Activated CD4-positive, CD25-positive, alpha-beta regulatory T cell (primary cell): ENCODE data around the gene RAPGEF6.
"Not testable (repeated sequence)": the region's sequence is repeated elsewhere in the genome, so short reads cannot be mapped to it uniquely, and the experiment has no call there.

Source experiments
- DNase-seq, 4 experiments: peaks; one replicate each; lab custom pipeline; 2025; lab: John Stamatoyannopoulos, UW

Gene RAPGEF6

GRCh38 chr5:131634996-131635683 is at the start of gene RAPGEF6:
RAPGEF6 (minus strand) TSS chr5:131635229; CDS start chr5:131635030, 199 bp downstream.
- DNase-seq = peak; percentile 88 to 94 (median 90)

DNA sequence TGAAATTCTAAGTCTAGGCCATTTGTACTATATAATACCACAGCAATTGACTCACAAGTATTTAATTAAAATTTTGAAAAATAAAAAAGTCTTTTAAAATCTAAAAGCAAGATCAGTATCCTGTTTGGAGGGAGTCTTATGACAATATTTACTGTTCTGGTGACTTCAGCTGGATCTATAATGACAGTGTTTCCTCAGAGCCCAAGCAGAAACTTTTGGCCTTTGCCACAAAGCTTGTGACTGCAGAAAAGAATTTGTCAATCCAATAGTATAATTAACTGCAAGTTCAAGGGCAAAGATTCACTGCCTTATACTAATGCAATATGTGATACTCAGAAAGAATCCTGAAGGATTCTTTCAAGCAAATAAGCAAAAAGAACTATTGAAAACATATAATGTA is 49.6 kb upstream of the RAPGEF6 start:
- no peak for DNase-seq

DNA sequence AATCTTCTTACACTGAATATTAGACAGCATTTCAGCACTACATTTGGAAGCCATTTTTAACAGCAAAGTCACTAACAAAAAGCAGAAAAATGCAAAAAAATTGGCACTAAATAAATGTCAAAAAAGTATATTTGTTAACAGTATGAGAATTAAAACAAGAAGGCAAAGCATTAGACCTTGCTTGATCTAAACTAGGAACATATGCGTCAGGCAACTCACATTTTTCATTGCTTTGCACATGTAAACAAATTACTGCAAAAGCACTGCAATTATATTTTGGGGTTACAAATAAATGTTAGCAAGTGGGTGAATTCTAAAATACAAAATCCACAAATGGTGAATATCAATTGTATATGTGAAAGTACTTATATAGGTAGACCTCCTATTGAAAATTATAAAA is 49.0 kb upstream of the RAPGEF6 start:
- no peak for DNase-seq

- no peak for DNase-seq
These were observed 47.8 kb upstream of the RAPGEF6 start for GRCh38 chr5:131682826-131683225.

GRCh38 chr5:131682175-131682574 is 47.1 kb upstream of the RAPGEF6 start:
- DNase-seq = no peak

DNA sequence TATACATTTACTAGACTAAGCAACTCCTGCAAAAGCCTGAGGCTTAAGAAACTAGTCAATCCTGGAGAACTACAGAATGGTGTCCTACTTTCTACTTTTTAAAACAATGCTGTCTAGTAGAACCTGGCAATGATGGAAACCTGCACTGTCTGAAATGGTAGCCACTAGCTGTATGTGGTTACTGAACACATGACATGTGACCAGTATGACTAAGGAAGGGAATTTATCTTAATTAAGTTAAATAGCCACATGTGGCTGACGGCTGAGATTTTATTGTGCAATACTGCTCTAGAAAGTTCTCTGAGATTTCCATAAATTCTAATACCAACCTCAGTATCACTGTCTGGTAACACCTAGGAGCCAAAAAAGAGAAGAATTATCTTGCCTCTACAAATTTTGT is 44.9 kb upstream of the RAPGEF6 start:
- DNase-seq = no peak

GRCh38 chr5:131678273-131678672 is 43.2 kb upstream of the RAPGEF6 start:
- DNase-seq = not testable (repeated sequence)

DNA sequence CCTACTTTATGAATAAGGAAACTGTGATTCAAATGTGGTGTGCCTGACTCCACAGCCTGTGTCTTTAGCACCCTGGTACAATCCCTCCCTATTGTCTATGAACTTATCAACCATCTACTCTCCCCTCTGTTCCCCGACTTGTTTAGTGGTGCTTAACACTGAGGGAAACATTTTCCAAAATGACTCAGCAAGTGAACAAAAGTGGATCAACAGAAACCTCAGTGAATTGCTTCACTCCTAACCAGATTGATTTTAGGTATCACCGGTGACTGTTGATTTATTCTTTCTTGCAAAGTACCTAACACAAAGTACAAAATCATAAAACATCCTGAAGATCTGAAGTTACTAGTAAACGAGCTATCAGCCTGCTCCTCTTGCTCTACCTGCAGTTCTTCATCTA is 42.1 kb upstream of the RAPGEF6 start:
- DNase-seq = no peak

DNA sequence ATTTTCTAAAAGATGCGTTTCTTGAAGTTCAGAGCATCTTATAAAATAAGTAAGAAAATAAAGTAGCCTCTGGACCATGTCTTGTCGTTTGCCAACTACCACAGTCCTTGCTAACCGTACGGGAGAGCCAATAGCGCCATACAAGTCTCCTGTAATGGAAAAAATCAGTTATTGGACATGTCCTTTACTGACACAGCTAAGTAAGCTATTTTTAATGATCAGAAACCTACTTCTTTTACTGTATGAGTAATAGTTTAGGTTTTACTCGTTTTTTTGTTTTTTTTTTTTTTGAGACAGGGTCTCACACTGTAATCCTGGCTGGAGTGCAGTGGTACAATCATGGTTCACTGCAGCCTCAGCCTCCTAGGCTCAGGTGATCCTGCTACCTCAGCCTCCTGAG is 37.7 kb upstream of the RAPGEF6 start:
- no peak for DNase-seq

GRCh38 chr5:131671994-131672655 is 37.1 kb upstream of the RAPGEF6 start:
- DNase-seq = no peak

DNA sequence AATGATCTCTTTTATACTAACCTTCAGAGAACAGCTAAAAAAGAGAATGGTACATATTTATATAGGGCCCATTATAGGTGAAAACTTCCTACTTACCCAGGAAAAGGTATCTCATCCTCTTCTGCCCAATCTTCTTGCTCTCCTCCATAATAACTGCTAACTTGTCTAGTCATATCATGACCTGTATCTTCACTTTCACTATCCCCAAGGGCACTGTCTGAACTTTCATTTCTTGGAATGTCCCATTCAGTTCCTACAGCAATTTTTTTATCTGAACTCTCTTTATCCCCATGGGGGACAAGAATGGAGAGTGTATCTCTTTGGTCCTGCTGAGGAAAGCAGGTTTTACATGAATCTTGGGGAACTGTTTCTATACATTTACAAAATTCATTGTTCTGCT is 36.4 kb upstream of the RAPGEF6 start:
- no peak for DNase-seq

GRCh38 chr5:131664929-131665328 is 29.9 kb upstream of the RAPGEF6 start:
- no peak for DNase-seq

DNA sequence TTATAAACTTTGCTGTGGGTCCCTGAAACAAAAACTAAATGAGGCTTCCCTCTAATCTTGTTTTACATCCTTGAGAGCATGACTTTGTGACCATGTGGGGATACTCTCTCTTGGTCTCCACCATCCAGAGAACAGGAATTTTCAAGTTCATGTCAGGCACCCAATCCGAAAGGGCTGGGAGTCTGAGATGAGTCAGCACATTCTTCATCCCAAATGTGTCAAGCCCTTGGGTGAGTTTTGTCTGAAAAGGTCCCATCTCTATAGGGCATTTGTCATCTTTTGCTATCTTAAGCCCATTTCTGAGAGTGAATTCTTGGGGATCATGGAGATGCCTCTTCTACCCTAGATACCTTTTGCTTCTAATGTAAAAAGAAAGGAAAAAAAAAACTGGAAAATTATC is 26.9 kb upstream of the RAPGEF6 start:
- DNase-seq = no peak

GRCh38 chr5:131659841-131660240 is 24.8 kb upstream of the RAPGEF6 start:
- no peak for DNase-seq

- DNase-seq = no peak
These were observed 24.3 kb upstream of the RAPGEF6 start for GRCh38 chr5:131659290-131659689.

- no peak for DNase-seq
These were observed 19.7 kb upstream of the RAPGEF6 start for GRCh38 chr5:131654776-131655175.

DNA sequence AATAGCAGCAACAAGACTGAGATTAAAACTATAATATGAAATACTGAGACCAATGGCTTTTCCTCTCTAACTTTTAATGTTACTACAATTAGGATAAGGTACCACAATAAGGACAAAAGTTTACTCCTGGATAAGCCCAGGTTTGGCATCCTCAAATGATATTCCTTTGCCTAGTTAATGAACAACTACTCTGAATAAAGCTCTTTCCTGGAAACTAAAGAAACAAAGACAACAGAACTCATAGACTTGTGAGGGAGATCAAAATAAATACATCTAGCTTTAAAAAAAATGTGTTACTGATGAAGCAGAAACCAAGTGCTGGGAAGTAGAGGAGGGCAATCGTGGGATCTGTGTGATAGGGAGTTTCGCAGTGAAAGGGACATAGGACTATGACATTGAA is 19.3 kb upstream of the RAPGEF6 start:
- DNase-seq = no peak

DNA sequence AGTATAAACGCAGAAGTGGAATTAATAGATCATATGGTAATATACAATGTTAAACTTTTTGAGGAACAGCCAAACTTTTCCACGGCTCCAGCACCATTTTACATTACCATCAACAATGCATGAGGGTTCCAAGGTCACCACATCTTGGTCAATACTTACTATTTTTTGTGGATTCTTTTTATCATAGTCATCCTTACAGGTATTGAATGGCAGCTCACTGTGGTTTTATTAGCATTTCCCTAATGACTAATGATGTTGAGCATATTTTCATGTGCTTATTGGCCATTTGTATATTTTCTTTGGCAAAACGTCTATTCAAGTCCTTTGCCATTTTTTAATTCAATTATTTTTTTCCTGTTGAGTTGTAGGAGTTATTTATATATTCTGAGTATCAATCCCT is 14.1 kb upstream of the RAPGEF6 start:
- no peak for DNase-seq

DNA sequence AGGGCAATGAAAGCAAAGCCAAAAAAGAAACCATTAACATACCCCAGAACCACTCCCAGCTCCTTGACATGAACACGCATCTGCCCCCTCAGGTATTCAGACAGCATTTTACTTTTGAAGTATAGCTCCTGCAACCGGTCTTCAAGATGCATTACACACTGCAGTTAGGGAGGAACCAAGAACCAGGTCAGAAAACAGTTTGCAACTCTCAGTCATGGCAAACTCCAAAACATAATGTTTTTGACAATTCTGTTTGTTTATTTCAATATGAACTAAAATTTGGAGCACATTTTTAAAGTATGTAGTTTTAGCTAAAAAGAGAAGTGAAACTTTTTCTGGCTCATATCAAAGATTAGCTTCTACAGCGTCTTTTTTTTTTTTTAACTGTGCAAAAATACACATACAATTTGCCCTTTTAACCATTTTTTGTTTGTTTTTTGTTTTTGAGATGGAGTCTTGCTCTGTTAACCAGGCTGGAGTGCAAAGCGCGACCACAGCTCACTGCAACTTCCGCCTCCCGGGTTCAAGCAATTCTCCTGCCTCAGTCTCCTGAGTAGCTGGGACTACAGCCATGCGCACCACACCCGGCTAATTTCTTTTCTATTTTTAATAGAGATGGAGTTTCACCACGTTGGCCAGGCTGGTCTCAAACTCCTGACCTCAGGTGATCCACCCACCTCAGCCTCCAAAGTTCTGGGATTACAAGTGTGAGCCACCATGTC is 12.2 kb upstream of the RAPGEF6 start:
- no peak for DNase-seq

- DNase-seq = no peak
These were observed 9.8 kb upstream of the RAPGEF6 start for GRCh38 chr5:131644822-131645221.

DNA sequence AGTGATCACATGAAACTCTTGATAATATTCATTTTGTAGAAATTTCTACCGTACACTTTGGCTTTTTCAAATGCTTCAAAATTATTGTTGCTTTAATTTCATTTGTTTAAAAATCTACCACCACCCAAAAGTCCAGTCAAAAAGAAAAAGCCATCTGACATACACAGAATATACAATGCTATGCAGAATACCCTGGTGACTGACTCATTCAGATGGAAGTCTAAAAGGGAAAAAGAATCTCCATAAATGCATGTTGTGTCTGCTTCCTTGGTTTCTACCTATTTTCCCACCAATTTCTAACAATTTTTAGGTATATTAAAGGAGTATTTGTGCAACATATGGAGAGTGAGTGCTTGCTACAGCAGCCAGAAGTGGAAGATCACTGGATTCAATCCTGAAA is 9.3 kb upstream of the RAPGEF6 start:
- no peak for DNase-seq

- no peak for DNase-seq
These were observed 6.5 kb upstream of the RAPGEF6 start for GRCh38 chr5:131641494-131641893.
